ENCODE measurements around the gene LRAT.

The LRAT gene

DNA sequence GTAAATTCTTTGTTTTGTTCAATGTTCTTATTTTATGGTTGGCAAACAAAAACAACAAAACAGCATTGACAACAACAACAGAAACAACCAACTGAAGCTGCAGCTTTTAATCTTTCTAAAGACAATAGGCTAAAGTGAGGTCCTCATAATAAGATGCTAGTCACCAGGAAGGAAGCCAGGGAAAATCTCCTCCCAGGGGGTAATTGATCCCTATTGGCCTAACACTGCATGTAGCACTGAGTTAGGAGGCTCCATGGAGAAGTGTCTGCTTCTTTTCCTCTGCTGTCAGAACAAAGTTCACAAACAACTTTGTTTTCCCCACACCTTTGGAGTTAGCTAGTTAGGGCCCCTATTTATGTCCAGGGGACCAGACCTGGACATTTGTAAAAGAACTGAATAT is 4.7 kb upstream of the LRAT start:
- DNase-seq: no peak
- Mint-ChIP-seq H3K27me3 (peaks cover 48% of the 10 kb centered on the region), H3K4me1 (ENCODE audit: low read depth) (peaks cover 19% of the 10 kb centered on the region), H3K27ac (no peak overlapping the region), H3K36me3 (ENCODE audit: low read depth) (no peaks in the 10 kb centered on the region), H3K9me3 (peaks cover 2% of the 10 kb centered on the region), H3K4me3 (no peak overlapping the region)

DNA sequence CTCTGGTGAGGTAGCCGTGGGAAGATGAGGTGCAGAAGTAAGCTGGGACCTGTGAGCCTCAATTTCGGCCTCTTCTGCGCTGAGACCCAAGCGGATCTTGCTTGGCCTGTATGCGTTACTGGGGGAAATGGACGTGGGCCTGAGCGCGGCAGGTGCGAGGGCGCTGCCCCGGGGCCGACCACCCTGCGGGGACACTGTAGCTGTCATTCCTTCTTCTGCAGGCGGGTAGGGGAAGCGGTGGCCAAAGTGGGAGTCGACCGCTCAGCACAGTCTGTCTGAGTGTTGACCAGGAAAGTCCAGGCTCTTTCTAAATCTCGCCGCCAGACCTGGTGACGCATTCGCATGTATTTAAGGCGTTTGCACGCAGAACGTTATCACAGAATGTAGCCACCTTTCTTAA is 3.3 kb upstream of the LRAT start:
- H3K27me3 Mint-ChIP-seq: peaks cover 60% of the 10 kb centered on the region

DNA sequence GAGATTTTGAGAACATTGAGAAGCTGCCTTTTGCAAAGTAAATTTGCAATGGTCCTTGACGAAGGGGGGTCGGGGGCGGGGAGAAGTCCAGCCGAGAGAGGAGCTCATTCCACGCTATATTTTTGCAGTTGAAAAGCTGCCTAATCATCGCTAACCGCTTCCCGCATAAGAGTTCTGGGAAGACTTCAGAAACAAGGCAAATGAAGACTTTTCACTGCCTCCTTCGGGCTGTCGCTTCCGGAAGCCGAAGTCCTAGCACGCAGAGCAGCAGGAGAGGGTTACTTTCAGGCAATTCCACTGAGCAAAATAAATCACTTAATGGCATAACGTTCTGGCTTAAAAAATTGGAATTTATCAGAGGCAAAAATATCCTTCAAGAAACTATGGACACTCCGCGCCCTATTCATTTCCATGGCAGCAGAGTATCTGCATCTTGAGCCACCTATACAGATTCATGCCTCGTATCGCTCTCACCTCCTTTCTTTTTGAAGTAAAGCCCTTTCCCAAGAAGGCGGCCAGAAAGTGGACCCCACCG is 2.6 kb upstream of the LRAT start:
- Mint-ChIP-seq H3K4me3 (no peak overlapping the region), H3K4me1 (ENCODE audit: low read depth) (peaks cover 23% of the 10 kb centered on the region), H3K36me3 (ENCODE audit: low read depth) (no peaks in the 10 kb centered on the region), H3K27ac (no peak overlapping the region), H3K27me3 (peaks cover 61% of the 10 kb centered on the region), H3K9me3 (no peaks in the 10 kb centered on the region)
- no peak for DNase-seq

More for the DNA sequence above, 3.3 kb upstream of the LRAT start:
- H3K36me3 Mint-ChIP-seq (ENCODE audit: low read depth): no peaks in the 10 kb centered on the region
- no peak overlapping the region for H3K27ac Mint-ChIP-seq
- DNase-seq: no peak
- peaks cover 23% of the 10 kb centered on the region for H3K4me1 Mint-ChIP-seq (ENCODE audit: low read depth)
- H3K4me3 Mint-ChIP-seq: no peak overlapping the region
- H3K9me3 Mint-ChIP-seq: peaks cover 2% of the 10 kb centered on the region

DNA sequence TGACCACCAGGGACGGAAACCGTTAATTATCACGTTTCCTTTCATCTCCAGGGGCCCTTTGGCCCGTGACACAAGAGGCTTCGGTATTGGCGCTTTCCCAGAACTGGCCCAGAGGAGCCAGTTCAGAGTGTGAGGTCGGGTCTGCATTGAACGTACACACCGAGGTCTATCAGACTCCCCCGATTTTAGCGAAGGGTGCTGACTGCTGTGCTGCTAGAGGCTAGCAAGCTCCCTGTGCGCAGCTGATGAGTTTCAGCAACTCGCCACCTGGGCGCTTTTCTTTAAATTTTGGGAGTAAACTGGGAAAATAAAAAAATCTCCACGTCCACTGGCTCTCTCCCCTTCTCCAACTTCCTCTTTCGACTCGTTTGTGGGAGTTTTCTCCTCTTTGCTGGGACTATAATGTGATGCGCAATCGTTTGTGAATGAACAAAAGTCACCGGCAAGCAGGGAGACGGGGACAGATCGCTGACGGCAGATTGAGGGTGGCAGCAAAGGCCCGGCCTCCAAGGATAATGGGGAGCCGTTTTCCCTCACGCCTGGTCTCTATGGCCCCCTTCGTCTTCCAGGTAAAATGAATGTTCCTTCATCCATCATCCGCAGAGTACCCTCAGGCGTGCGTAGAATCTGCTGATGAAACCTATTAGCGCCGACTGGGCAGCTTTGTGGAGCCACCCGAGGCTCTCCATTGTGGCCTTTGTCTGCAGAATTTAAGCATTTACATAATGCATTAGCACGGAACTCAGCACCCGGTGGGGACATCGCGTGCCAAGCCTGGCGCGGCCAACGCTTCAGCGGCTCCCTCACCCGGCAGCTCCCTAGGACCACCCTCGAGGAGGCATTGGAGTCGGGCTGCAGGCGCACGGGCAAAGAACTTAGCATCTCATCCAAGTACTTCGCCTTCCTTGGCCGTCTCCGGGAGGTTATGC is 1.6 kb upstream of the LRAT start:
- H3K4me3 Mint-ChIP-seq: peak overlapping the region; percentile 18
- H3K27ac Mint-ChIP-seq: no peak overlapping the region
- peaks cover 70% of the 10 kb centered on the region for H3K27me3 Mint-ChIP-seq
- H3K36me3 Mint-ChIP-seq (ENCODE audit: low read depth): no peaks in the 10 kb centered on the region
- peaks cover 23% of the 10 kb centered on the region for H3K4me1 Mint-ChIP-seq (ENCODE audit: low read depth)
- H3K9me3 Mint-ChIP-seq: no peaks in the 10 kb centered on the region
- DNase-seq: peak; percentile 31

DNA sequence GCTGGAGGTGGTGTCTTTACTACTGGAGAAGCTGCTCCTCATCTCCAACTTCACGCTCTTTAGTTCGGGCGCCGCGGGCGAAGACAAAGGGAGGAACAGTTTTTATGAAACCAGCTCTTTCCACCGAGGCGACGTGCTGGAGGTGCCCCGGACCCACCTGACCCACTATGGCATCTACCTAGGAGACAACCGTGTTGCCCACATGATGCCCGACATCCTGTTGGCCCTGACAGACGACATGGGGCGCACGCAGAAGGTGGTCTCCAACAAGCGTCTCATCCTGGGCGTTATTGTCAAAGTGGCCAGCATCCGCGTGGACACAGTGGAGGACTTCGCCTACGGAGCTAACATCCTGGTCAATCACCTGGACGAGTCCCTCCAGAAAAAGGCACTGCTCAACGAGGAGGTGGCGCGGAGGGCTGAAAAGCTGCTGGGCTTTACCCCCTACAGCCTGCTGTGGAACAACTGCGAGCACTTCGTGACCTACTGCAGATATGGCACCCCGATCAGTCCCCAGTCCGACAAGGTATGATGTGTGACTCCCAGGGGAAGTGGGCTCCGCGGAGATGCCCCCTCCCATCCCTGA is 634 bp downstream of the LRAT start:
- Mint-ChIP-seq H3K9me3 (no peaks in the 10 kb centered on the region), H3K27me3 (peaks cover 79% of the 10 kb centered on the region), H3K4me1 (ENCODE audit: low read depth) (peaks cover 23% of the 10 kb centered on the region), H3K4me3 (peak overlapping the region; percentile 77), H3K27ac (no peak overlapping the region), H3K36me3 (ENCODE audit: low read depth) (no peaks in the 10 kb centered on the region)
- peak; percentile 30 for DNase-seq

DNA sequence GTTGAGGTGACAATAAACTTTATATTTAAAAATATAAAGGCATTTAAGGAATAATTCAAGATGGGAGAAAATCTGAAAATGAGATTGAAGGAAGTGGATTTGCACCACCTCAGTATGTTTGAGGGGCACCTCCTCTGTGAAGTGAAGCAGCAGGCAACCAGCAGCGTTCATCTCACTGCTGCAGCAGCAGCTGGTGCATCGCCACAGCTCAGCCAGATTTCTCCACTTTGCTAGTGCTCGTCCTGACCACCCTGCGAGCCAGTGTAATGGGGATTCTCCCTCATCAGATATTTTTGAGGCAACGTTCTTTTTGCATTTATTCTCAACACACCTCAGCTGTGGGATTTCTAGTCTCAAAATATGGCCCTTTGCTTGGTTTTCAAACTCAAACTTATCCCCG is 13.9 kb downstream of the LRAT start:
- Mint-ChIP-seq H3K27ac (no peak overlapping the region), H3K4me3 (no peak overlapping the region), H3K9me3 (no peaks in the 10 kb centered on the region), H3K27me3 (peaks cover 6% of the 10 kb centered on the region), H3K4me1 (ENCODE audit: low read depth) (no peaks in the 10 kb centered on the region), H3K36me3 (ENCODE audit: low read depth) (no peaks in the 10 kb centered on the region)
- no peak for DNase-seq

DNA sequence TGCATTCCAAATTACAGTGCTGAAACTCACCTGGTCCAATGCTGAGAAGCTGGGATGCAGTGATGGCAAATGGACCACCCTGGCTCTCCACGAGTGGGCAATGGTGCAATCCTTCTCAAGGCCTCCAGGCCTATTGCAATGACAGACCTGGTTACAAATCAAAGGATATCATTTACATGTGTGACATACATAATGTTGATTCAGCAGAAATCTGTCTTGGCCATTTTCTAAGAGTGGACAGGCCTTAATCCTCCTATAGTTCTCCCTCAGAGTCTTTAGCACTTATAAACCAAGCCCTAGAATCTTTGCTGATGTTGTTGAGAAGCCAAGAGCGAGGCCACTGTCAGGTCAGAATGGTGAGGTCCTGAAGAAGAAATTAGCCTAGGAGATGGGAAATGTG is 17.1 kb downstream of the LRAT start:
- Mint-ChIP-seq H3K36me3 (ENCODE audit: low read depth) (no peaks in the 10 kb centered on the region), H3K9me3 (no peaks in the 10 kb centered on the region), H3K4me1 (ENCODE audit: low read depth) (no peaks in the 10 kb centered on the region), H3K4me3 (no peak overlapping the region), H3K27me3 (peaks cover 12% of the 10 kb centered on the region), H3K27ac (no peak overlapping the region)
- no peak for DNase-seq

DNA sequence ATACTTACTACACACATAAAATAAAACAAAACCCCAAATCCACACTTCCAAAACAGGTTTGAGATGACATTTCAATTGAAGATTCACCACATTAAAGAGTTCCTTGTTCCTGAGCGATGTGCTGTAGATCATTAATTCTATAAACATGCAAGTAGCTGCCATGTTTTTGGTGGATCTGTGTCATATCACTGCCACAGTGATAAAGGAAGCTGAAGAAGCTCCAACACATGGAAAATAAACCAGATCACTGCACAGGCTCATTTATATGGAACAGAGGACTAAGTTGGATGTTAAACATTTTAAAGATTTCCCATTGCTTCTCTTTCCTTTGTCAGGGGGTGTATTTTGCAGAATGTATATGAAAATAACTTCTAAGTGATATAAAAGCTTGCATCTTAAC is 34.5 kb downstream of the LRAT start:
- no peak overlapping the region for H3K27ac Mint-ChIP-seq
- no peak overlapping the region for H3K4me3 Mint-ChIP-seq
- no peak for DNase-seq
- no peaks in the 10 kb centered on the region for H3K36me3 Mint-ChIP-seq (ENCODE audit: low read depth)
- no peaks in the 10 kb centered on the region for H3K4me1 Mint-ChIP-seq (ENCODE audit: low read depth)
- H3K9me3 Mint-ChIP-seq: no peaks in the 10 kb centered on the region
- peaks cover 26% of the 10 kb centered on the region for H3K27me3 Mint-ChIP-seq

DNA sequence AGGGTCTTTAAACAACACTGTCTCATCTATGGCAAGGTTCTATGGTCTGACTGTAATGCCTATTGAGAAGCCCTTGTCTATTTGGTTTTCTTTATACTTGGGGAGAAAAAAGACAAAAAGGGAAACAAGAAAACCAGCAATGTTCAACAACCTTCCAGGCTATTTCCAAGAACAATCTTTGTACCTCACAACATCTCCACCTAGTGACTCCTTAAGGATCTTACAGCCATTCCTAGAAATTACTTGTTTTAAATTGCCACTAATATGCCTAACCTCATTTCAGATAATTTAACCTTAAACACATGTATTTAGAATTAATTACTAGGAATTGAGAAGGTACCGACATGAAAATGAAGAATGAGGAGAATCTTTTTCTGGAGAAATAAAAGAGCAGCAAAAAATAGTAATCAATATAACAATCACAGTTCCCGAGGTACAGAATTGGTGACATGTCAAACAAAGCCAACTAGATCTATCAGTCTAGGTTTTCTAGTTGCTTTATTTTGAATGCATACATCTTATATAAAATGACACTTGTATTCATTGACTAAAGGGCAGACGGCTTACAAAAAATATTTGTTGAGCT is 35.7 kb downstream of the LRAT start:
- Mint-ChIP-seq H3K9me3 (no peaks in the 10 kb centered on the region), H3K27me3 (peaks cover 26% of the 10 kb centered on the region), H3K4me1 (ENCODE audit: low read depth) (no peaks in the 10 kb centered on the region), H3K4me3 (no peak overlapping the region), H3K36me3 (ENCODE audit: low read depth) (no peaks in the 10 kb centered on the region), H3K27ac (no peak overlapping the region)
- no peak for DNase-seq

DNA sequence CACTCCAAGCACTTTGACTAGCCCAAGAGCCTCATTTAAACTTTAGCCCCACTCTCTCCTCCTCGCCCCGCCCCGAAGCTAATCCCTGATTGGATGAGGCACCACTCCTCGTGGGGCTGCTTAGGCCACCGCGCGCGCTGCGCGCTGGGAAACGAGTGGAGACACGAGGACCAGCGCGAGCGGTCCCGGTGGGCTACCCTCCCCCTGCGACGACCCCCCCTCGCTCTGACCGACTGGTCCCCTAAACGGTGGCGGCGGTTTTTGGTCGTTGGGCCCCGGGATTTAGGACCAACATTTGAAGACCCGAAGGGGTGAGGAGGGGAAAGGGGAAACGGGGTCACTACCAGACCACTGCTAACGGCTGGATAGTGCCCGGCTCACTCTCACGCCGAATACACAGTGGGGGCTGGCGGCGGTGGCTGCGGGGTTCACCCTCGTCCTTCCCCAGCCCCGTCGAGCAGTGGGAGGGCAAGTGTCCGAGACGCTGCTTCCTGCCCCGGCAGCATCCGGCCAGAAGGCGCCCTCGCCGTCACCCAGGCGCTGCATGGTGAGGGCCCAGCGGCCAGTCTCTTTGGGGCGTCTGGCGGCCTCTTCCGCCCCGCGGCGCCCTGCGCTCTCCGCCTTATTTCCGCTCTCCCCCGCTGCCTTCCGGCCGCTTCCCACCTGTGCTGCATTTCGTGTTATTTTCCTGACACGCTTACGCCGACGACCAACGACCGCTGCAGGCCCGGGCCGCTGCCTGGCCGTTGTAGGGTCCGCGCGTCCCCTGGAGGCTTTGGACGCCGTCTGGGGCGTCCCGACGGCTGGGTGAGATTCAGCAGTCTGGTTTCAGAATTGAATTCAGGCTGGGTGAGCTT is 37.6 kb downstream of the LRAT start, which contains the start of gene RBM46:
TSS of gene RBM46 (plus strand) at position 147 of the 857 bp plus-strand sequence. CDS start 15,481 bp downstream, outside the sequence.
- Mint-ChIP-seq H3K4me1 (ENCODE audit: low read depth) (no peaks in the 10 kb centered on the region), H3K9me3 (no peaks in the 10 kb centered on the region), H3K36me3 (ENCODE audit: low read depth) (no peaks in the 10 kb centered on the region), H3K27me3 (peaks cover 26% of the 10 kb centered on the region), H3K4me3 (no peak within 1 kb of the TSS), H3K27ac (no peak within 1 kb of the TSS)
- DNase-seq: no peak

DNA sequence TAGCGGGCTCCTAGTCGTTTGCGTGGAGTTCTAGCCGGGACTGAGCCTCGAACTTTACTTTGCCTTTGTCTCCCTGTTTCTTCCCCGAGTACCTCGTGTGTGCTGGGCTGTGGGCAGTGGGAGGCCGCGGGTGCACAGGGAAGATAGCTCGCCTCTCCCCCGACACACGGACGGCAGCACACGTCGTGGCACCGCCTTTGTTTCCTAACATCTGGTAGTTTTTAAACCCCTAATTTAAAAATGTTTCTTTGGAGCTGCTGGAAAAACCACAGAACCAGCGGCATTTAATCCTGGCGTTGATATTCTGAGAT is 38.1 kb downstream of the LRAT start:
- no peak overlapping the region for H3K4me3 Mint-ChIP-seq
- no peak for DNase-seq

More for the DNA sequence above, 38.1 kb downstream of the LRAT start:
- Mint-ChIP-seq H3K4me1 (ENCODE audit: low read depth) (no peaks in the 10 kb centered on the region), H3K27me3 (peaks cover 26% of the 10 kb centered on the region), H3K9me3 (no peaks in the 10 kb centered on the region), H3K36me3 (ENCODE audit: low read depth) (no peaks in the 10 kb centered on the region), H3K27ac (no peak overlapping the region)
